WTC11 (cell line): ENCODE data around the gene SPAAR. TPM values are rescaled to one million over a fixed set of nuclear protein-coding genes. Genes with fewer than 3 reads are reported as not detected.

Experiments
- ATAC-seq: fragments of 200-7000 bp; cut with Tn5 transposase; 2 replicates; pipeline ENCODE4 v1.10.0; 2021; ENCODE audit warnings: mild to moderate bottlenecking, moderate library complexity
- CTCF ChIA-PET: fragments of 300-600 bp; sonication (Branson Sonifier 250); formaldehyde crosslinking; loops from one replicate; lab custom pipeline; 2021; ENCODE audit warnings: antibody characterized with exemption; lab: Charles Lee
- POLR2A ChIA-PET: fragments of 350-600 bp; sonication (Branson Sonifier 250); formaldehyde crosslinking; loops from one replicate; lab custom pipeline; 2021; ENCODE audit warnings: antibody characterized with exemption; lab: Charles Lee
- DNase-seq: peaks from one replicate; pipeline ENCODE4 v3.0.0; 2021; ENCODE audit warnings: low spot score
- H3K27ac Mint-ChIP-seq: 2 replicates; pipeline ENCODE4 v1.8.0; 2021; ENCODE audit warnings: mixed read lengths
- H3K27me3 Mint-ChIP-seq: 2 replicates; pipeline ENCODE4 v1.8.0; 2021; ENCODE audit warnings: low read depth, mild to moderate bottlenecking, moderate library complexity, mixed read lengths
- H3K36me3 Mint-ChIP-seq: 2 replicates; pipeline ENCODE4 v1.8.0; 2021; ENCODE audit warnings: mixed read lengths
- H3K4me1 Mint-ChIP-seq: 2 replicates; pipeline ENCODE4 v1.8.0; 2022; ENCODE audit warnings: mixed read lengths
- H3K4me3 Mint-ChIP-seq: 2 replicates; pipeline ENCODE4 v1.8.0; 2021; ENCODE audit warnings: mild to moderate bottlenecking, moderate library complexity, mixed read lengths
- H3K9me3 Mint-ChIP-seq: 2 replicates; pipeline ENCODE4 v1.8.0; 2021; ENCODE audit warnings: mixed read lengths
- CTCF ChIP-seq: fragments of 200-600 bp; IDR thresholded peaks from 2 replicates; pipeline ENCODE4 v1.8.0; 2022; ENCODE audit warnings: antibody characterized with exemption
- EMX1 ChIP-seq: fragments of 250-450 bp; sonication (Bioruptor Pico); IDR thresholded peaks from 2 replicates; pipeline ENCODE4 v1.8.0; 2021; ENCODE audit warnings: mild to moderate bottlenecking
- ERG ChIP-seq: fragments of 250-450 bp; sonication (Bioruptor Pico); IDR thresholded peaks from 2 replicates; pipeline ENCODE4 v1.8.0; 2021; ENCODE audit warnings: mild to moderate bottlenecking
- FOXK1 ChIP-seq: sonication (generic); formaldehyde crosslinking; IDR thresholded peaks from 2 replicates; pipeline ENCODE4 v1.8.0; 2022; ENCODE audit warnings: mild to moderate bottlenecking, moderate library complexity, missing genetic modification reagents
- FOXP1 ChIP-seq: sonication (generic); formaldehyde crosslinking; IDR thresholded peaks from 2 replicates; pipeline ENCODE4 v1.8.0; 2022; ENCODE audit warnings: missing genetic modification reagents, mild to moderate bottlenecking, moderate library complexity, borderline replicate concordance
- GABPB1 ChIP-seq: sonication (generic); formaldehyde crosslinking; IDR thresholded peaks from 2 replicates; pipeline ENCODE4 v1.8.1; 2023; ENCODE audit warnings: mild to moderate bottlenecking, missing genetic modification reagents
- JUN ChIP-seq: sonication (generic); formaldehyde crosslinking; IDR thresholded peaks from 2 replicates; pipeline ENCODE4 v1.8.0; 2023; ENCODE audit warnings: mild to moderate bottlenecking, missing genetic modification reagents
- KAT7 ChIP-seq: sonication (generic); formaldehyde crosslinking; IDR thresholded peaks from 2 replicates; pipeline ENCODE4 v1.8.1; 2023; ENCODE audit warnings: missing genetic modification reagents, mild to moderate bottlenecking, borderline replicate concordance
- MAX ChIP-seq: sonication (generic); formaldehyde crosslinking; IDR thresholded peaks from 2 replicates; pipeline ENCODE4 v1.8.0; 2022; ENCODE audit warnings: mild to moderate bottlenecking, missing genetic modification reagents
- MXD4 ChIP-seq: fragments of 250-450 bp; sonication (Bioruptor Pico); IDR thresholded peaks from 2 replicates; pipeline ENCODE4 v1.8.0; 2021; ENCODE audit warnings: mild to moderate bottlenecking, moderate library complexity, borderline replicate concordance
- MYBL2 ChIP-seq: sonication (generic); formaldehyde crosslinking; IDR thresholded peaks from 2 replicates; pipeline ENCODE4 v1.8.1; 2023; ENCODE audit warnings: mild to moderate bottlenecking, moderate library complexity, missing genetic modification reagents
- NFYB ChIP-seq: sonication (generic); formaldehyde crosslinking; conservative IDR thresholded peaks from 2 replicates; pipeline ENCODE4 v1.8.0; 2022; ENCODE audit warnings: low read depth, missing genetic modification reagents
- NR1H2 ChIP-seq: sonication (generic); formaldehyde crosslinking; IDR thresholded peaks from 2 replicates; pipeline ENCODE4 v1.9.0; 2021; ENCODE audit warnings: mild to moderate bottlenecking, moderate library complexity, missing genetic modification reagents
- NR2C2 ChIP-seq: sonication (generic); formaldehyde crosslinking; IDR thresholded peaks from 2 replicates; pipeline ENCODE4 v1.8.0; 2022; ENCODE audit warnings: mild to moderate bottlenecking, missing genetic modification reagents
- OVOL2 ChIP-seq: fragments of 250-450 bp; sonication (Bioruptor Pico); IDR thresholded peaks from 2 replicates; pipeline ENCODE4 v1.9.0; 2021; ENCODE audit warnings: mild to moderate bottlenecking, borderline replicate concordance
- SP1 ChIP-seq: sonication (generic); formaldehyde crosslinking; conservative IDR thresholded peaks from 2 replicates; pipeline ENCODE4 v1.8.1; 2022; ENCODE audit warnings: missing genetic modification reagents
- ZNF263 ChIP-seq: sonication (generic); formaldehyde crosslinking; IDR thresholded peaks from 2 replicates; pipeline ENCODE4 v1.8.1; 2022; ENCODE audit warnings: low read depth, mild to moderate bottlenecking, moderate library complexity, missing genetic modification reagents
- ZNF281 ChIP-seq: sonication (generic); formaldehyde crosslinking; IDR thresholded peaks from 2 replicates; pipeline ENCODE4 v1.8.0; 2023; ENCODE audit warnings: mild to moderate bottlenecking, missing genetic modification reagents
- ZNF317 ChIP-seq: sonication (generic); formaldehyde crosslinking; IDR thresholded peaks from 2 replicates; pipeline ENCODE4 v1.8.1; 2023; ENCODE audit warnings: low read depth, mild to moderate bottlenecking, moderate library complexity, missing genetic modification reagents, borderline replicate concordance
- ZNF425 ChIP-seq: fragments of 250-450 bp; sonication (Bioruptor Pico); conservative IDR thresholded peaks from 2 replicates; pipeline ENCODE4 v1.9.0; 2021; ENCODE audit warnings: mild to moderate bottlenecking
- total RNA-seq: library from RNA; stranded (reverse); gene quantifications from 3 replicates; pipeline ENCODE4 v1.2.3, GENCODE V29; 2021
- TF ChIP-seq, protein P1 (sequence below): sonication (generic); formaldehyde crosslinking; IDR thresholded peaks from 2 replicates; pipeline ENCODE4 v1.8.0; 2022; ENCODE audit warnings: mild to moderate bottlenecking, missing genetic modification reagents
- TF ChIP-seq, protein P2 (sequence below): sonication (generic); formaldehyde crosslinking; IDR thresholded peaks from 2 replicates; pipeline ENCODE4 v1.8.1; 2022; ENCODE audit warnings: low read depth, mild to moderate bottlenecking, moderate library complexity, missing genetic modification reagents, borderline replicate concordance
- TF ChIP-seq, protein P3 (sequence below): sonication (generic); formaldehyde crosslinking; conservative IDR thresholded peaks from 2 replicates; pipeline ENCODE4 v1.8.1; 2022; ENCODE audit warnings: mild to moderate bottlenecking, missing genetic modification reagents
- TF ChIP-seq, protein P4 (sequence below): fragments of 250-450 bp; sonication (Bioruptor Pico); IDR thresholded peaks from 2 replicates; pipeline ENCODE4 v1.9.0; 2021; ENCODE audit warnings: moderate library complexity, mild to moderate bottlenecking, inconsistent platforms, borderline replicate concordance

SPAAR gene
- total RNA-seq, 1 experiment from 2014 or later = 0.33 TPM

DNA sequence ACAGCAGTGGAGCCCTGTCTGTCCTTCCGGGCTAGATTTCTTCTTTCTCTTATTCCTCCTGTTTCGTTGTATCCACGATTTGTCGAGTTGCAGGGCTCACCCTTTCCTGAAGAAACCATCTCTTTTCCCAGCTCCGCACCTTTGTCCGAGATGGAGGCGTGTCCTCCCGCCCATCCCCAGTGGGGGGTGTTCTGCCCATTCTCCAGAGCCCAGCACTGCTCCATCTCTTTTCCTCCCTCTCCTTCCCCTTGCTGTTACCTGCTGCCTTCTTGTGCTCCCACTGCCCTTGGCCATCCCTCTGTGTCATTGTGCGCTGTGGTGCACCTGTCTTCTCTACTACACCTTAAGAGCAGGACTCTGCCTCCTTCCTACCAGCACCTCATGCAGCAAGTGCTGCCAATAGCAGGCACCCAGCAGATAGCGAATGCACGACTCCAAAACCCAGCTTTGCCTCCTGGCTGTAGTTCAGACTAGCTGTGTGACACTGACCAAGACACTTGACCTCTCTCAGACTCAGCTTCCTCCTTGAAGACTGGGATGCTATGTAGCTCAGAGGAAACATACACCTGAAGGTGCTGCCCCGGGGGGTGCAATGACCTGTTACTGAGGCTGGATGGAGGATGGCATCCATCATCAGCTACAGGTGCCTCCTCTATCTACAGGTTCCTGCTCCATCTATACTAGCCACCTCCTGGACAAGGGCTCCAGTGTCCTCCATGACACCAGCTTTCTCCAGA, 48.0 kb upstream of the SPAAR start (continued):
- TF ChIP-seq, protein P1, sequence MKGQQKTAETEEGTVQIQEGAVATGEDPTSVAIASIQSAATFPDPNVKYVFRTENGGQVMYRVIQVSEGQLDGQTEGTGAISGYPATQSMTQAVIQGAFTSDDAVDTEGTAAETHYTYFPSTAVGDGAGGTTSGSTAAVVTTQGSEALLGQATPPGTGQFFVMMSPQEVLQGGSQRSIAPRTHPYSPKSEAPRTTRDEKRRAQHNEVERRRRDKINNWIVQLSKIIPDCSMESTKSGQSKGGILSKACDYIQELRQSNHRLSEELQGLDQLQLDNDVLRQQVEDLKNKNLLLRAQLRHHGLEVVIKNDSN (CRISPR knock-in tag) = no peak
- TF ChIP-seq CTCF (no peak), ZNF263 (CRISPR knock-in tag) (no peak), JUN (no peak), NFYB (CRISPR knock-in tag) (no peak), FOXP1 (CRISPR knock-in tag) (no peak), FOXK1 (CRISPR knock-in tag) (no peak)

DNA sequence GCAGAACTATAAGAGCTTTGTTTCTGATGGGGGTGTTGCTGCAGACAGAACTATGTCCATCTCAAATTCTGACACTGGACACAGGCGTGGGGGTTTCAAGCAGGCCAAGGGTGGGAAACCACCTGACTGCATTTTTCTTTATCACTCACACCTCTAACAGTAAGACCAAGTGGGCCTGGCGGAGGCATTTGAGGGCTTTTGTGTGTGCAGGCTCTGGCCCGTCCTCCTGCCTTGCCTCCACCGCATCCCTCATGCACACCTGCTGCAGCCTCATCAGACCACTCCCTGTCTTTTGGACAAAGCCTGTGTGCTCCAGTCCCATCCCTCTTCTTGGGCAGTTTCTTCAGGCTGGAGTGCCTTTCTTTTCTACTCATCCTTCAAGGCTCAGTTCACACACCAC, 47.0 kb upstream of the SPAAR start:
- CTCF ChIA-PET = interaction anchor here (1.4 to 5.1 kb wide), 3 partner anchors 20 to 83 kb away, joined by 5 to 22 read pairs (median 18); no protein-coding TSS in a partner anchor
- H3K36me3 Mint-ChIP-seq = no peaks in the 10 kb centered on the region
- no peak for TF ChIP-seq MXD4 (CRISPR knock-in tag)
- no peak for TF ChIP-seq SP1
- no peak for TF ChIP-seq GABPB1
- TF ChIP-seq, protein P1 (CRISPR knock-in tag) = no peak
- TF ChIP-seq NR1H2 (CRISPR knock-in tag) = no peak
- TF ChIP-seq, protein P2, sequence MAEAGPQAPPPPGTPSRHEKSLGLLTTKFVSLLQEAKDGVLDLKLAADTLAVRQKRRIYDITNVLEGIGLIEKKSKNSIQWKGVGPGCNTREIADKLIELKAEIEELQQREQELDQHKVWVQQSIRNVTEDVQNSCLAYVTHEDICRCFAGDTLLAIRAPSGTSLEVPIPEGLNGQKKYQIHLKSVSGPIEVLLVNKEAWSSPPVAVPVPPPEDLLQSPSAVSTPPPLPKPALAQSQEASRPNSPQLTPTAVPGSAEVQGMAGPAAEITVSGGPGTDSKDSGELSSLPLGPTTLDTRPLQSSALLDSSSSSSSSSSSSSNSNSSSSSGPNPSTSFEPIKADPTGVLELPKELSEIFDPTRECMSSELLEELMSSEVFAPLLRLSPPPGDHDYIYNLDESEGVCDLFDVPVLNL (CRISPR knock-in tag) = no peak
- no peak for TF ChIP-seq ZNF281
- TF ChIP-seq ZNF317 (CRISPR knock-in tag) = no peak
- TF ChIP-seq KAT7 = no peak
- no peak for TF ChIP-seq ERG (CRISPR knock-in tag)
- no peak for TF ChIP-seq MAX (CRISPR knock-in tag)
- TF ChIP-seq, protein P3, sequence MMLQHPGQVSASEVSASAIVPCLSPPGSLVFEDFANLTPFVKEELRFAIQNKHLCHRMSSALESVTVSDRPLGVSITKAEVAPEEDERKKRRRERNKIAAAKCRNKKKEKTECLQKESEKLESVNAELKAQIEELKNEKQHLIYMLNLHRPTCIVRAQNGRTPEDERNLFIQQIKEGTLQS (CRISPR knock-in tag) = no peak
- no peak for TF ChIP-seq NR2C2 (CRISPR knock-in tag)
- TF ChIP-seq EMX1 = no peak
- no peak for TF ChIP-seq ZNF425
- no peak for TF ChIP-seq OVOL2 (CRISPR knock-in tag)
- TF ChIP-seq, protein P4, sequence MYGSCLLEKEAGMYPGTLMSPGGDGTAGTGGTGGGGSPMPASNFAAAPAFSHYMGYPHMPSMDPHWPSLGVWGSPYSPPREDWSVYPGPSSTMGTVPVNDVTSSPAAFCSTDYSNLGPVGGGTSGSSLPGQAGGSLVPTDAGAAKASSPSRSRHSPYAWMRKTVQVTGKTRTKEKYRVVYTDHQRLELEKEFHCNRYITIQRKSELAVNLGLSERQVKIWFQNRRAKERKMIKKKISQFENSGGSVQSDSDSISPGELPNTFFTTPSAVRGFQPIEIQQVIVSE (CRISPR knock-in tag) = no peak
- no peak for TF ChIP-seq MYBL2 (CRISPR knock-in tag)

More for the DNA sequence above, 47.0 kb upstream of the SPAAR start:
- ATAC-seq (no peak), DNase-seq (no peak)
- Mint-ChIP-seq H3K4me1 (peaks cover 5% of the 10 kb centered on the region), H3K27me3 (peaks cover 11% of the 10 kb centered on the region), H3K27ac (no peak overlapping the region), H3K4me3 (no peak overlapping the region), H3K9me3 (no peaks in the 10 kb centered on the region)
- POLR2A ChIA-PET = no interaction called here
